ENCODE data around the gene GMIP.

DNA sequence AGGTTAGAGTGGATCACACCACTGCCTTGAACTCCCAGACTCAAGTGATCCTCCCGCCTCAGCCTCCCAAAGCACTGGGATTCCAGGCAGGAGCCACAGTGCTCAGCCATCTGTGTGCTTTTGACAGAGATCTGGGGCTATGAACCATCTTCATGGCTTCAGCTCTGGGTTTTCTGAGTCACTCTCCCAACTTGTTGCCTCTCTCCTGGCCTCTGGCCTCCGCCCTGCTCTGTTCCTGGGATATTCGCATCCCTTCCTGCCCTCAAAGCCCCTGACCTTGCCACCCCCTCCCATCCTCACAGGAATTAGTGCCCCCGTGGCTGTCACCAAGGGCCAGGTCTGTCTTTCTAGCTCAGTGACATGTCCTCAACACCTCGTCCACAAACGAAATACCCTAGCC lies 5.7 kb upstream of the GMIP start:
- TF ChIP-seq, protein P1, sequence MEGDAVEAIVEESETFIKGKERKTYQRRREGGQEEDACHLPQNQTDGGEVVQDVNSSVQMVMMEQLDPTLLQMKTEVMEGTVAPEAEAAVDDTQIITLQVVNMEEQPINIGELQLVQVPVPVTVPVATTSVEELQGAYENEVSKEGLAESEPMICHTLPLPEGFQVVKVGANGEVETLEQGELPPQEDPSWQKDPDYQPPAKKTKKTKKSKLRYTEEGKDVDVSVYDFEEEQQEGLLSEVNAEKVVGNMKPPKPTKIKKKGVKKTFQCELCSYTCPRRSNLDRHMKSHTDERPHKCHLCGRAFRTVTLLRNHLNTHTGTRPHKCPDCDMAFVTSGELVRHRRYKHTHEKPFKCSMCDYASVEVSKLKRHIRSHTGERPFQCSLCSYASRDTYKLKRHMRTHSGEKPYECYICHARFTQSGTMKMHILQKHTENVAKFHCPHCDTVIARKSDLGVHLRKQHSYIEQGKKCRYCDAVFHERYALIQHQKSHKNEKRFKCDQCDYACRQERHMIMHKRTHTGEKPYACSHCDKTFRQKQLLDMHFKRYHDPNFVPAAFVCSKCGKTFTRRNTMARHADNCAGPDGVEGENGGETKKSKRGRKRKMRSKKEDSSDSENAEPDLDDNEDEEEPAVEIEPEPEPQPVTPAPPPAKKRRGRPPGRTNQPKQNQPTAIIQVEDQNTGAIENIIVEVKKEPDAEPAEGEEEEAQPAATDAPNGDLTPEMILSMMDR (IDR thresholded peaks at IDR 0.05), result no peak
- no peak for TF ChIP-seq POLR2A (IDR thresholded peaks at IDR 0.05)
